Right kidney (tissue), 1 donor: ENCODE data around the gene DCDC1.
"Not testable (repeated sequence)": the region's sequence is repeated elsewhere in the genome, so short reads cannot be mapped to it uniquely, and the experiment has no call there.

ENCODE experiments used
- DNase-seq: peaks from one replicate; pipeline ENCODE4 v3.0.0-alpha.2; 2016

DCDC1 gene

GRCh38 chr11:31326470-31327148 lies 42.9 kb downstream of the DCDC1 start:
- DNase-seq, result no peak

- no peak for DNase-seq
Observed at GRCh38 chr11:31325160-31325559, 44.4 kb downstream of the DCDC1 start.

- no peak for DNase-seq
Observed at GRCh38 chr11:31323145-31323544, 46.4 kb downstream of the DCDC1 start.

- not testable (repeated sequence) for DNase-seq
Observed at GRCh38 chr11:31321494-31321893, 48.0 kb downstream of the DCDC1 start.

GRCh38 chr11:31303644-31304180 lies 65.8 kb downstream of the DCDC1 start:
- DNase-seq, result no peak

DNA sequence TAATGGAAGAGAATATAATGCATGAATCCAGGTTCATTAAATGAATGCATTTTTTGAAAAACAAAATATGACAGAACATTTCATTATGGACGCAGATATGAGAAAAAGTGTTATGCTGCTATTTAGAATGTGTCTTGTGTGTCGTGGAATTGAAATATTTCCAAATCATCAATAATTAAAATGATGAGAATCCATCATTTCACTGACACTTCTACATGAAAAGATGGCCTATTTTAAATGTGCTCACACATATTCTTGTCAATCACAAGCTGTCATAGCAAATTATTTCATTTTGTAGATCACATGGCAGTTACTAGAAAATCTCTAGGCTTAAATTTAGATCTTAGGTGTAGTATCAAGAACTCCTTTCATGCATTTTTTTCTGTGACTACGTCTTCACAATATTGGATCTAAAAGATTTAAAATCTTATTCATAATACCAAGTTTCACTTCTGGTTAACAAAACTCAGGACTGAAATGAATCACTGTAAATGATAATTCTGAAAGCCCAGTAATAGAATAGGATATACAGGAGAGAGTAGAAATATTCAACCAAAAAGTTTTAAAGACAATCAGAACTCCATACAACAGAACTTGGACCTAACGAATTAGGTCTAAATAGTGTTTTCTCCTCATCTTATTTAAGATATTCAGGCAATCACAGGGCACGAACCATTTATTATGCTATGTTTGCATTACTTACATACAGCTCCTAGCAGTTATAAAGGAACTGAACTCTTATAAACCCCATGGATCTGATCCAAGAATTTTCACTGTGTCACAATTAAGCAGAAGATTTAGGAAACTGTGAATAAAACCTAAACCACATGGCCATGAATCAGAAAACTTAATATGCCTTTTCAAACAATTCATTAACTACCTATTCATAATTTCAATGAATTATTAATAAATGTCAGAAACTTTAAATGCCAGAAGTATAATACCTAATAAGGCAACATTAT lies 67.7 kb downstream of the DCDC1 start:
- DNase-seq, result no peak

DNA sequence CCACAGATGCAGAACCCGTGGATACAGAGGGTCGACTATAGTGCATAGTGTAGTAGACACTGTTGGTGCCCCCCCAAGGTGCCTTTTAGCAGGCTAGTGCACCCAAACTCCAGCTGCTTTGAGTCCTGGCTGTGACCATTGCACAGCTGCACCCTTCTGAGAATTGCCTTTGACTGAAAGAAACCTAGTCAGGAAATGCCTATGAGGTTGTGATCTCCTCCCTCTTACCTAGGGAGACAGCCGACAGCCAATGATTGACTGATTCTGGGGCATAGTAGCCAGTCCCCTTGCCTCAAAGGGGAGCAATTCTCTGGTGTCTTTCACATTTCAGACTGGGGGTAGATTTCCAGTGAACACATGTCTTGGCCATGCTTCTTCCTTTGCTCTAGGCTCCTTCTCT lies 74.2 kb downstream of the DCDC1 start:
- DNase-seq, result no peak

DNA sequence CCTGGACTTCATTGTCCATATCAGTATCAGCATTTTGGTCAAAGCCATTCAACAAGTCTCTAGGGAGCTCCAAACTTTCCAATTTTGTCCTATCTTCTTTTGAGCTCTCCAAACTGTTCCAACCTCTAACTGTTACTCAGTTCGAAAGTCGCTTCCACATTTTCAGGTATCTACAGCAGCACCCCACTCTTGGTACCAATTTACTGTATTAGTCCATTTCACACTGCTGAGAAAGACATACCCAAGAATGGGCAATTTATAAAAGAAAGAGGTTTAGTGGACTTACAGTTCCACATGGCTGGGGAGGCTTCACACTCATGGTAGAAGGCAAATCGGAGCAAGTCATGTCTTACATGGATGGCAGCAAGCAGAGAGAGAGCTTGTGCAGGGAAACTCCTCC lies 96.0 kb downstream of the DCDC1 start:
- DNase-seq, result not testable (repeated sequence)

- no peak for DNase-seq
Observed at GRCh38 chr11:31267720-31268119, 101.8 kb downstream of the DCDC1 start.

- DNase-seq, result no peak
Observed at GRCh38 chr11:31264834-31265233, 104.7 kb downstream of the DCDC1 start.

DNA sequence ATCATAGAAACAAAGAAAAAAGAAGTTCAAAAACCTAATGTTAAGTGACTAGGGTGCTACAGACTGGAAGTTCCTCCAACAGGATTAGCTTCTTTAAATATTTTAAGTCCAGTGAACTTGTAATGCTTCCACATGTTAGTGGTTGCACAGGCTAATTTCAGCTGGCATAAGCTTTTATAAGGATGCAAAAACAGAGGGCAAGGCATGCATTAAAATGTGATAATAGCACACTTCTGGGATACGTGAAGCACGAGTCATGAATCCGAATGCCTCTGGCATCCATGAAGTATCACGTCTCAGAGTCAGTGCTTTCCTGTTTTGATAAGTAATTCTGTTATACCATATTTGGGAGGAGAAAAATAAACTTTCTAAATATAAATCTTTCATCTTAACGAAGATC lies 106.8 kb downstream of the DCDC1 start:
- no peak for DNase-seq

- DNase-seq, result no peak
Observed at GRCh38 chr11:31259797-31260196, 109.7 kb downstream of the DCDC1 start.

GRCh38 chr11:31254415-31254814 lies 115.1 kb downstream of the DCDC1 start:
- no peak for DNase-seq

GRCh38 chr11:31248768-31249167 lies 120.8 kb downstream of the DCDC1 start:
- no peak for DNase-seq

- DNase-seq, result no peak
Observed at GRCh38 chr11:31247321-31247720, 122.2 kb downstream of the DCDC1 start.

DNA sequence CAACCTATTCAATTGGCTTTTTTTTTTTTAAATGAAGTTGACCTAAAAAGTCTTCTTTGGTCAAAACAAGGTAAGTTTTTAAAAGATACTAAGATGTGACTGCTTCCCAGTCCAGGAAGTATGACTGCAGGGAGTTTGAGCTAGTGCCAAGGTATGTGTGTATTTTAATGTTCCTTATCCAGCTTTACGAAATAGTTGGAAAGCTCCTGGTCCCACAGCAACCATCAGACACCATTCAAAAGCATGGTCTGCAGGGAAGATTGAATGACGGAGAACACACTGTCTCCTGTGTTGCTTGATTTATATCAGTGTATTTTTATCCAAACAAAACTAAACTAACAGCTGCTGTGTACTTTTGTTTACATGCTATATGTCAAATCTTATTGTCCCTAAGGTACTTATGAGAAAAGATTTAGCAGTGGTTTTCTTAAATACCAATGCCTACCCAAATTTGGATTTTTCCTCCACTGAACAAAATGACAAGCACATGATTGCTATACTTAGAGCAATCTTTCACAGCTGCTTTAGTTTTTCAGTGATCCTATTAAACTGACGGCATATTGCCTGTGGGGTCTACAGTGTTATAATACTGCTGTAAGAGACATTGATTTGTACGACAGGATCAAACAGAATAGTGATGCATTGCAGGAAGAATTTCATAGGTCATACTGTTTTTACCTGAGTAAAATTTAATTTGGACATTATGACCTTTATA lies 122.9 kb downstream of the DCDC1 start:
- DNase-seq, result no peak

DNA sequence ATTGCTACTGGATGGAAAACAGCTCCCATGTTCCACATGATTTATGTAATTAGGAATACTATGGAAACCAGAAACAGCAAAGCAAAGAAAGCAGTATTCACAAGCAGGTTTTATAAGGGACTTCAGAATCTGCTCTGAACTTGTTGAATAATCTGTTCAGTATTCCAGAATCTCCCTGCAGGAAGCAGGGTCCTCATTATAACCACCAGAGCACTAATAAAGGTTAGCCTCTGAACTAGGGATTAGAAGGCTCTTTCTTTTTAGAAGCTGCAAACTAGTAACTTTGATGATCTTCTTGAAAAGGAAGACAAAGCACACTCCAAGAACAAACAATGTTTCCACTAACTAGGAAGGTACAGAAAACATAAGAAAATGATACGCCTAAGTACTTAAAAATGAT lies 125.8 kb downstream of the DCDC1 start:
- DNase-seq, result no peak

GRCh38 chr11:31240340-31240904 lies 129.1 kb downstream of the DCDC1 start:
- DNase-seq, result no peak

GRCh38 chr11:31237819-31238760 lies 131.4 kb downstream of the DCDC1 start:
- DNase-seq, result no peak

GRCh38 chr11:31236143-31236542 lies 133.4 kb downstream of the DCDC1 start:
- DNase-seq, result no peak

GRCh38 chr11:31233425-31233824 lies 136.1 kb downstream of the DCDC1 start:
- DNase-seq, result no peak
